H1 (cell line): ENCODE data around the gene ASRGL1. TPM values are rescaled to one million over a fixed set of nuclear protein-coding genes. Genes with fewer than 3 reads are reported as not detected.

Experiments used
- CTCF ChIA-PET: fragments of 300-600 bp; sonication (Branson Sonifier 250); formaldehyde crosslinking; loops from one replicate; lab custom pipeline; 2021; ENCODE audit not compliant: partially characterized antibody; lab: Charles Lee
- POLR2A ChIA-PET: fragments of 300-600 bp; sonication (Branson Sonifier 250); formaldehyde crosslinking; loops from one replicate; lab custom pipeline; 2021; ENCODE audit warnings: inconsistent platforms; ENCODE audit not compliant: partially characterized antibody; lab: Charles Lee
- DNase-seq, 2 experiments: peaks; one replicate each; pipeline versions ENCODE4 v3.0.0 to v3.0.0-alpha.2; 2010 to 2022; ENCODE audit warnings: low spot score in 2 of 2, low read depth in 1 of 2, mixed read lengths in 1 of 2
- FAIRE-seq: peaks from 2 replicates; lab custom pipeline; 2011; peaks lifted over from hg19 to GRCh38; lab: Jason Lieb, UNC
- H2AFZ ChIP-seq: 2 replicates; pipeline ENCODE4 v1.8.1; 2012; ENCODE audit warnings: low read length, inconsistent platforms
- H2AK5ac ChIP-seq: 2 replicates; pipeline ENCODE4 v1.6.1; 2013; ENCODE audit warnings: low read depth, low read length
- H2BK120ac ChIP-seq: replicated peaks from 2 replicates; pipeline ENCODE3; 2013; ENCODE audit warnings: low read depth, low read length, inconsistent platforms
- H2BK12ac ChIP-seq: 2 replicates; pipeline ENCODE4 v1.6.1; 2013; ENCODE audit warnings: low read depth, low read length
- H2BK15ac ChIP-seq: 2 replicates; pipeline ENCODE4 v1.6.1; 2013; ENCODE audit warnings: low read length
- H2BK20ac ChIP-seq: 2 replicates; pipeline ENCODE4 v1.6.1; 2013; ENCODE audit warnings: low read length
- H2BK5ac ChIP-seq: 2 replicates; pipeline ENCODE4 v1.6.1; 2013; ENCODE audit warnings: low read depth, low read length
- H3K14ac ChIP-seq: 2 replicates; pipeline ENCODE4 v1.6.1; 2013; ENCODE audit warnings: inconsistent platforms; ENCODE audit not compliant: insufficient read length
- H3K18ac ChIP-seq: 2 replicates; pipeline ENCODE4 v1.6.1; 2013; ENCODE audit warnings: low read length; ENCODE audit errors: extremely low read depth
- H3K23ac ChIP-seq: 2 replicates; pipeline ENCODE4 v1.6.1; 2013; ENCODE audit warnings: inconsistent platforms; ENCODE audit not compliant: insufficient read length
- H3K23me2 ChIP-seq: 2 replicates; pipeline ENCODE4 v1.6.1; 2013; ENCODE audit warnings: low read depth, low read length
- H3K27ac ChIP-seq: 2 replicates; pipeline ENCODE4 v1.6.1; 2011; ENCODE audit warnings: low read depth, low read length, inconsistent platforms
- H3K27me3 ChIP-seq, 4 experiments: replicated peaks in 1 of 4; 1 replicate in 1 of 4; 2 replicates in 3 of 4; pipeline versions ENCODE4 v1.6.1 to v1.8.1; 2011 to 2013; ENCODE audit warnings: low read length in 3 of 4, mild to moderate bottlenecking in 3 of 4, inconsistent platforms in 2 of 4, mixed read lengths in 2 of 4, moderate library complexity in 1 of 4; ENCODE audit not compliant: control insufficient read depth in 3 of 4, insufficient read depth in 3 of 4; ENCODE audit errors: extremely low read depth in 1 of 4
- H3K36me3 ChIP-seq, 4 experiments: 2 replicates each; pipeline versions ENCODE4 v1.6.1 to v1.8.1; 2011 to 2013; ENCODE audit warnings: mild to moderate bottlenecking in 4 of 4, low read length in 3 of 4, moderate library complexity in 2 of 4, control low read depth in 1 of 4, inconsistent platforms in 1 of 4; ENCODE audit not compliant: insufficient read depth in 4 of 4, control insufficient read depth in 2 of 4
- H3K4ac ChIP-seq: replicated peaks from 2 replicates; pipeline ENCODE3; 2013; ENCODE audit warnings: low read length, low read depth, mixed read lengths, inconsistent platforms; ENCODE audit not compliant: insufficient read length
- H3K4me1 ChIP-seq, 4 experiments: replicated peaks in 1 of 4; 1 replicate in 1 of 4; 2 replicates in 3 of 4; pipeline versions ENCODE4 v1.6.1 to v1.8.1; 2011 to 2013; ENCODE audit warnings: low read length in 3 of 4, inconsistent platforms in 2 of 4, mixed read lengths in 1 of 4; ENCODE audit not compliant: insufficient read depth in 4 of 4, control insufficient read depth in 3 of 4
- H3K4me2 ChIP-seq, 2 experiments: 2 replicates each; pipeline versions ENCODE4 v1.6.1 to v1.8.1; 2011 to 2013; ENCODE audit warnings: low read depth in 2 of 2, low read length in 2 of 2, control low read depth in 1 of 2, inconsistent platforms in 1 of 2, mild to moderate bottlenecking in 1 of 2; ENCODE audit not compliant: insufficient read depth in 1 of 2
- H3K4me3 ChIP-seq, 4 experiments: fragments of 200-600, 300-600 bp in 1 of 4; sonication (generic), shearing (Covaris generic), sonication (Bioruptor Twin) in 1 of 4; 2 replicates each; pipeline versions ENCODE4 v1.5.1 to v1.8.1; 2011 to 2016; ENCODE audit warnings: low read length in 4 of 4, low read depth in 3 of 4, control low read depth in 2 of 4, inconsistent platforms in 2 of 4, mild to moderate bottlenecking in 2 of 4, mixed read lengths in 1 of 4, moderate library complexity in 1 of 4; ENCODE audit not compliant: insufficient read depth in 2 of 4; ENCODE audit errors: extremely low read depth in 1 of 4
- H3K56ac ChIP-seq: replicated peaks from 2 replicates; pipeline ENCODE3; 2013; ENCODE audit warnings: low read depth, mild to moderate bottlenecking, mixed read lengths, low read length, inconsistent platforms; ENCODE audit not compliant: insufficient read length
- H3K79me1 ChIP-seq: 2 replicates; pipeline ENCODE4 v1.6.1; 2013; ENCODE audit warnings: low read depth, low read length, control low read depth
- H3K79me2 ChIP-seq, 2 experiments: 2 replicates each; pipeline versions ENCODE4 v1.6.1 to v1.8.1; 2012 to 2013; ENCODE audit warnings: low read length in 2 of 2, mild to moderate bottlenecking in 2 of 2, inconsistent platforms in 1 of 2; ENCODE audit not compliant: insufficient read depth in 2 of 2, control insufficient read depth in 1 of 2
- H3K9ac ChIP-seq, 4 experiments: replicated peaks in 1 of 4; 1 replicate in 1 of 4; 2 replicates in 3 of 4; pipeline versions ENCODE4 v1.6.1 to v1.8.1; 2011 to 2013; ENCODE audit warnings: low read depth in 3 of 4, low read length in 3 of 4, control low read depth in 2 of 4, mild to moderate bottlenecking in 2 of 4, moderate library complexity in 2 of 4, inconsistent platforms in 1 of 4; ENCODE audit errors: extremely low read depth in 1 of 4
- H3K9me3 ChIP-seq, 2 experiments: 2 replicates each; pipeline versions ENCODE4 v1.6.1 to v1.8.1; 2012 to 2013; ENCODE audit warnings: mild to moderate bottlenecking in 2 of 2, moderate library complexity in 2 of 2, control low read depth in 1 of 2, inconsistent platforms in 1 of 2, low read depth in 1 of 2, low read length in 1 of 2, mixed read lengths in 1 of 2; ENCODE audit not compliant: insufficient read depth in 2 of 2
- H4K20me1 ChIP-seq, 2 experiments: replicated peaks in 1 of 2; 2 replicates each; pipeline versions ENCODE3 to v1.8.1; 2011 to 2013; ENCODE audit warnings: inconsistent platforms in 2 of 2, low read length in 2 of 2, mild to moderate bottlenecking in 1 of 2; ENCODE audit not compliant: insufficient read depth in 2 of 2, control insufficient read depth in 1 of 2
- H4K5ac ChIP-seq: 2 replicates; pipeline ENCODE4 v1.6.1; 2013; ENCODE audit warnings: low read length, low read depth, mixed read lengths, inconsistent platforms; ENCODE audit not compliant: insufficient read length
- H4K8ac ChIP-seq: 2 replicates; pipeline ENCODE4 v1.8.0; 2013; ENCODE audit warnings: mild to moderate bottlenecking, moderate library complexity, low read length, inconsistent platforms; ENCODE audit not compliant: insufficient read depth; ENCODE audit errors: extremely low read depth
- H4K91ac ChIP-seq: replicated peaks from 2 replicates; pipeline ENCODE3; 2013; ENCODE audit warnings: low read length, mixed read lengths, inconsistent platforms; ENCODE audit not compliant: insufficient read length
- GTF2F1 ChIP-seq: IDR thresholded peaks from 2 replicates; pipeline ENCODE4 v1.6.1; 2012; ENCODE audit warnings: low read depth, low read length, improper control_type of control experiment, borderline replicate concordance
- HDAC6 ChIP-seq: IDR thresholded peaks from one replicate; pipeline ENCODE4 v1.7.1; 2012; ENCODE audit warnings: low read depth, mild to moderate bottlenecking, inconsistent platforms, low read length, moderate library complexity
- RBBP5 ChIP-seq: IDR thresholded peaks from 2 replicates; pipeline ENCODE4 v1.7.1; 2012; ENCODE audit warnings: low read depth, mild to moderate bottlenecking, inconsistent platforms, low read length, moderate library complexity, borderline replicate concordance
- WGBS, 2 experiments: shearing (Covaris generic) in 1 of 2; methylation state at CpG; one replicate each; pipeline versions ENCODE4 v1.1.6 to v1.1.7; 2013 to 2015; ENCODE audit warnings: low lambda C conversion rate in 2 of 2, mixed read lengths in 2 of 2, inconsistent platforms in 1 of 2, low coverage in 1 of 2, missing lambda C conversion rate in 1 of 2; ENCODE audit not compliant: insufficient replicate concordance in 2 of 2, insufficient coverage in 1 of 2, insufficient read length in 1 of 2; ENCODE audit errors: extremely low coverage in 1 of 2, missing lambda C conversion rate in 1 of 2; 5-methylcytosine and 5-hydroxymethylcytosine counted together
- polyA plus RNA-seq, 7 experiments: library from polyadenylated mRNA; depleted of rRNA in 3 of 7; stranded (reverse) in 5 of 7; unstranded in 2 of 7; fragments of >200 nt in 5 of 7; fragments of 200-250 nt in 2 of 7; gene quantifications; 1 replicate in 5 of 7; 2 replicates in 1 of 7; 4 replicates in 1 of 7; pipeline versions ENCODE4 v1.2.1 to v1.2.3, GENCODE V29; 2011 to 2013; ENCODE audit warnings: missing spikeins in 2 of 7, mixed read lengths in 2 of 7
- total RNA-seq: library from RNA; stranded (reverse); fragmentation: NEBNext Ultra II Directional; extraction: Animal tissue kit (Norgen Biotek cat#: 25700); gene quantifications from 2 replicates; pipeline ENCODE4 v1.2.1, GENCODE V29; 2021

The ASRGL1 gene
- total and polyA plus RNA-seq, 2 of the 8 experiments (the other 6 are each of a cell fraction or from before 2014, with no cell fraction given) = 19.9 to 23.5 TPM

DNA sequence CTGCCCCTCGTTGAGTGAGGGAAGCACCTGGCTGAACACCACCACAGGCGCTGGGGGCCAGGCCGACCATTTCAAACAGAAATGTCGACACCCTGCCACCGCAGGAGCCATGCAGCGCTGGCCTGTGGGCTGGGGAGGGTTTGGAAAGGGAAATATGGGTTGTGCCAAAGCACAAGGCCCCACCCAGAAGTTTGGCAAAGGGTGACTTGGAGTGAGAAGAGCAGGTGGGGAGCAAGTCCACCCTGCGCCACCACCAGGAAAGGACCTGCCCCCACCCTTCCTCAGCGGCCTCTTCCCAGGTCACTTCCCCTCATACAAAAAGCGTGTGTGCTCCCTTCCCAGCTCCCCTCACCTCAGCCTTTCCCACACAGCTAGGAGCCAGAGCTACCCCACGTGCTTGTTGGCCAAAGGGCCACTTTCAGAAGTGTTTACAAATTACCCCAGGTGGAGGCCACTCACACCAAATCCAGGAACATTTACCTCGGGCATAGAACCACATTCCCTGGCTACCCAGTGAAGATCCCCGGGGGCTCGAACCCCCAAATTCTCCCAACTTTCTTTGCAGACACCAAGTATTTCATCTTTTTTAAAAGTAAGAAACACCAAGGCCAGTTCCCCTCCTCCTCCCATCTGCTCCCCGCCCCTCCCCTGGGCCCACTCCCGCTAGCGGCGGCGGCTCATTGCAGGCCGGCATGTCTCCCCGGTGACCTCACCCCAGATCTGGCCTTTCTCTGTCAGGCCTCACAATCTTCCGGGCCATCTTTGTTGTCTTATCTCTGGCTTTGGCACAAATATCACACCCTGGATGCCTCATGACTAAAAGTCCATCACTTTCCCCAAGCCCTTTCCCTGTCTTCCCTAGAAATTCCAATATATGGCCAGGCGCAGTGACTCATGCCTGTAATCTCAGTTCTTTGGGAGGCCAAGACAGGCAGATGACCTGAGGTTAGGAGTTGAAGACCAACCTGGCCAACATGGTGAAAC lies 61.1 kb downstream of the ASRGL1 start:
- ChIA-PET CTCF (interaction anchor here (0.6 to 1.3 kb wide), 5 partner anchors 9 to 193 kb away, joined by 3 read pairs; partner anchors contain the start of gene TUT1), POLR2A (no interaction called here)
- H2AFZ ChIP-seq = no peak overlapping the region
- H2BK120ac ChIP-seq = no peak overlapping the region
- peaks cover 3 to 26% (median 5%) of the 10 kb centered on the region in 4 experiments; a peak in 6 of 7 replicates for H3K4me1 ChIP-seq
- H3K36me3 ChIP-seq = no peaks in the 10 kb centered on the region
- 81% methylated on average over 22 of the region's 22 CpGs; no CpG with 5 or more reads in 1 of the 2 experiments for WGBS, 2 experiments
- no peaks in the 10 kb centered on the region; the same call in 1 of the 2 replicates for H3K23me2 ChIP-seq
- no peak overlapping the region for H3K4me2 ChIP-seq
- H3K9ac ChIP-seq = no peak overlapping the region
- no peaks in the 10 kb centered on the region for H3K79me1 ChIP-seq
- H3K14ac ChIP-seq = no peak overlapping the region
- H4K91ac ChIP-seq = no peak overlapping the region
- H4K20me1 ChIP-seq = no peaks in the 10 kb centered on the region
- H2BK5ac ChIP-seq = no peak overlapping the region
- H4K5ac ChIP-seq = no peak overlapping the region
- no peak overlapping the region for H3K27ac ChIP-seq
- no peak overlapping the region; the same call in none of the 2 replicates for H4K8ac ChIP-seq
- H2BK15ac ChIP-seq = 0 out of 2 replicates have a peak overlapping the region, but pooled peaks have one; percentile 46
- no peak overlapping the region for H3K23ac ChIP-seq
- DNase-seq (no peak), FAIRE-seq (no peak)
- H2AK5ac ChIP-seq = no peak overlapping the region
- H3K4ac ChIP-seq = no peak overlapping the region
- H2BK12ac ChIP-seq = peak overlapping the region; percentile 60; the same call in 1 of the 2 replicates
- no peak overlapping the region for H3K18ac ChIP-seq
- H3K79me2 ChIP-seq = no peaks in the 10 kb centered on the region
- 0 out of 7 replicates have a peak, but pooled peaks cover 0 to 2% (median 0%) of the 10 kb centered on the region in 4 experiments for H3K27me3 ChIP-seq
- H3K9me3 ChIP-seq = no peaks in the 10 kb centered on the region
- H3K56ac ChIP-seq = no peak overlapping the region
- no peak overlapping the region for H2BK20ac ChIP-seq
- no peak overlapping the region for H3K4me3 ChIP-seq
- TF ChIP-seq GTF2F1 = no peak
- TF ChIP-seq HDAC6 = no peak
- no peak for TF ChIP-seq RBBP5
